Measurements from ENCODE around the gene PROS1.
A peak's percentile ranks its signal among the peaks of the same experiment; 100 is the strongest.
"Not testable (repeated sequence)": the region's sequence is repeated elsewhere in the genome, so short reads cannot be mapped to it uniquely, and the experiment has no call there.

Gene PROS1

DNA sequence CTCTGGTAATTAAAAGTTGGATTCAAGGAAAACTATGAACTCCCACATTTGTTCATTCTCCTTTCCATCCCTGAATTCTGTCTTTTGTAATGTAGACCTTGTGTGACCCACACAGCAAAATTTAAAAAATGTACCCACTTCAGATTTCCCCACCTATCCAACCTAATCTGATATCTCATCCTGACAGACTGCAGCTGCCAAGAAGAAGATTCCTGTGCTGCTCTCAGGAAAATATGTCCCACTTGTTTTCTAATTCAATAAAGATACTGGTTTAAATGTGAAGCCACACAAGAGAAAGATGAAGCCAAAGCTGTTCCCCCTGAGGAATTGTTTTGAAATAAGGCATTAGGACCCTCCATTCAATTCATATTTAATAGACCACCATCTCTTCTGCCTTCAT lies 100.3 kb downstream of the PROS1 start:
- DNase-seq (ENCODE audit: low spot score) = not testable (repeated sequence)

DNA sequence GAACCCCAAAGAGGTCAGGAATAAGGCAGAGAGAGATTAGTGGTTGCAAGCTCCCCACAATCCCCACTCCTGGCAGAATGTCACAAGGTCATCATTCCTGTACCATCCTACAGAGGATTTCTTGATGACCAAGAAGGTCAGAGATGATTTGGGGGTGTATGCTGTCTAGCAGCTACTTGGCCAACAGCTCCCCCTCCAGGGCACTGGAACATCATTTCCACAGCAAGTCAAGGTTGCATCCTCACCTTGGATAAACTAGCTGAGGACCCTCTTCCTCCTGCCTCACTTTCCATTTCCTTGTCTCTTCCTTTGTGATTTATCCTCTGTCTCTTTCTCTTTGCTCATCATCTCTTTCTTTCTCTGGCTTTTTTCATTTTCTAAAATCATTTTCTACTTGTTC lies 106.3 kb downstream of the PROS1 start:
- no peak for DNase-seq (ENCODE audit: low spot score)

DNA sequence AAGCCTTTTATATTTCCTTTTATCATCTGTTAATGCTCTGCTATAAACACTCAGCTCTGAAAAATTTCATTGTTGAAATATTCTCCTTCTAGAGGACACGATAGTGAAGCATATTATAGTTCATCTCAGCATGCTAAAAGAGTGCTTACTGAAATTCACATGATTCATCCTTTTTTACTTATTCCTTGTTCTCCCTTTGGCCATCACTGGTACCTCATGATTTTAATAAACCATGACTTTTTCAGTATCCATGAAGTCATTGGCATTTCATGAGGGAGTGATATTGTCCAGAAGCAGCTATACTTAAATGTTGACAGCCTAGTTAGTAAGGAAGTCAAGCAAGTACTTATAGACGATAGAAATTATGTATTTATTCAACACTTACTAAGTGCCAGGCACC lies 112.7 kb downstream of the PROS1 start:
- no peak for DNase-seq (ENCODE audit: low spot score)

DNA sequence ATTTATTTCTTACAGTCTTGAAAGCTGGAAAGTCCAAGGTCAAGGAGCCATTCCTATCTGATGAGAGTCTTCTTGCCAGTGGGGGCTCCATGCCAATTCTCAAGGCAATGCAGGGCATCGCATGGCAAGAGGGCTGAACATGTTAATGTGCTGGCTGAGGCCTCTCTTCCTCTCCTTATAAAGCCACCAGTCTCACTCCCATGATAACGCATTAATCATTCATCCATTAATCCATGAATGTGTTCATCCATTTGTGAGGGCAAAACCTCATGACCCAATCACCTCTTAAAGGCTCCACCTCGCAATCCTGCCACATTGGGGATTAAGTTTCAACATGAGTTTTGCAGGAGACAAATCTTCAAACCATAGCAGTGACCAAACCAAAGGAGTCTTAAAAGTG lies 118.3 kb downstream of the PROS1 start:
- no peak for DNase-seq (ENCODE audit: low spot score)

DNA sequence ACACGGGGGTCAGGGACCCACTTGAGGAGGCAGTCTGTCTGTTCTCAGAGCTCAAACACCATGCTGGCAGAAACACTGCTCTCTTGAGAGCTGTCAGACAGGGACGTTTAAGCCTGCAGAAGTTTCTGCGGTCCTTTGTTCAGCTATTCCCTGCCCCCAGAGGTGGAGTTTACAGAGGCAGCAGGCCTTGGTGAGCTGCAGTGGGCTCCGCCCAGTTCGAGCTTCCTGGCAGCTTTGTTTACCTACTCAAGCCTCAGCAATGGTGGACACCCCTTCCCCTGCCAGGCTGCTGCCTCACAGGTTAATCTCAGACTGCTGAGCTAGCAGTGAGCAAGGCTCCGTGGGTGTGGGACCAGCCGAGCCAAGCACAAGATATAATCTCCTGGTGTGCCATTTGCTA lies 121.5 kb downstream of the PROS1 start:
- not testable (repeated sequence) for DNase-seq (ENCODE audit: low spot score)

DNA sequence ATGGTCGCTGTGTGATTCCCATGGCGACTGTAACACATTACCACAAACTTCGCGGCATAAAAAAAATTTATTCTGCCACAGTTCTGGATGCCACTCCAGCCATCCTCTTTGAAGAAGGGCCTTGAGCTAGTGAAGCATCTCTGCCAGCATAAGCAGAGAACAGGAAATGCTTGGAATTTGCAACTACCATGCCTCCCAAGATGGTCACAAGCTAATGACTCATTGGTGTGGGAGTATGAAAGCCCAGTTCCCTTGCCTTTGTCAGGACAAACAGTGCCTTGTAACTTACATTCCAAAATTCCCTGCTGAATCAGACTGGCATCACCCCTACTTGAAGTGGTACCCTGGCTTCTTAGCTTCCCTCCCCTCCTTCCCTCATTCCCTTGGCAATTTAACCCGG lies 129.7 kb downstream of the PROS1 start:
- peak; percentile 88 for DNase-seq (ENCODE audit: low spot score)

DNA sequence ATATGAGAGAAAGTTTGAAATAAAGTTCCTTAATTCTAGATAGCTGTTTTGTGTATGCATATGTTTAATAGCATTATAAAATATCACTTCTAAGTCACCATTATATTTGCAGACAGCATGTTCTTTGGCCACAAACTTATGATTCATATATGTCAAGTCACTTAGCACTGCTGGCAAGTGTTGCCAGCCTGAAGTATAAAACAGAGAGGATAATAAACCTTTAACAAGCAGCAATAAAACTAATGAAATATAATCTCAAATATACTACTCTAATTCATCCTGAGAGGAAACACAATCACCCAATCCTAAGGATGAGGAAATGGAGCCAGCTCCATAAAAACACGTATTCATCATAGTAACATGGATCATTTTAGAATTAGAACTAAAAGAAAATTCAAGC lies 134.5 kb downstream of the PROS1 start:
- DNase-seq (ENCODE audit: low spot score) = not testable (repeated sequence)

All from RKO (cell line).